ENCODE results near the gene SCARB1.

Gene SCARB1

DNA sequence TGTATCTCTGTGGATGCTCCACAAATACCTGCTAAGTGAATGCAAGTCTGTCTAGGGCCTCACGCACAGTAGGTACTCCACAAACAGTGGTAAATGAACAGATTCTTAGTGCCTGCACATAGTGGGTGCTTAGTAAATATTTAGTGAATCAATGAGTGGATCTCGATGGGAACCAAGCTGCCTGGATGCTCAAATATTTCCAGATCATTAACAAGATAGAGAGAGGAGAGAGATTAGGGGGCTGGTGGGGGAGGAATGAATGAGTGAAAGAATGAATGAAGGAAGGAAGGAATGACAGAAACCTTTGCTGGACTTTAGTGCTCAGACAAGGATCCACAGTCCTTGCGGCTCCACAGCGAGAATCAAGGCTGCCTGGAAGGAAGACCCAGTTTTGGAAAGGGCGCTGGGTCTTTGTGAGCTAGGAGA lies 118.2 kb downstream of the SCARB1 start:
- DNase-seq (ENCODE audit: low read depth) = no peak
- no peak overlapping the region for H3K4me3 ChIP-seq (ENCODE audit: control insufficient read depth, low read depth, low read length)
- TF ChIP-seq, protein P1, sequence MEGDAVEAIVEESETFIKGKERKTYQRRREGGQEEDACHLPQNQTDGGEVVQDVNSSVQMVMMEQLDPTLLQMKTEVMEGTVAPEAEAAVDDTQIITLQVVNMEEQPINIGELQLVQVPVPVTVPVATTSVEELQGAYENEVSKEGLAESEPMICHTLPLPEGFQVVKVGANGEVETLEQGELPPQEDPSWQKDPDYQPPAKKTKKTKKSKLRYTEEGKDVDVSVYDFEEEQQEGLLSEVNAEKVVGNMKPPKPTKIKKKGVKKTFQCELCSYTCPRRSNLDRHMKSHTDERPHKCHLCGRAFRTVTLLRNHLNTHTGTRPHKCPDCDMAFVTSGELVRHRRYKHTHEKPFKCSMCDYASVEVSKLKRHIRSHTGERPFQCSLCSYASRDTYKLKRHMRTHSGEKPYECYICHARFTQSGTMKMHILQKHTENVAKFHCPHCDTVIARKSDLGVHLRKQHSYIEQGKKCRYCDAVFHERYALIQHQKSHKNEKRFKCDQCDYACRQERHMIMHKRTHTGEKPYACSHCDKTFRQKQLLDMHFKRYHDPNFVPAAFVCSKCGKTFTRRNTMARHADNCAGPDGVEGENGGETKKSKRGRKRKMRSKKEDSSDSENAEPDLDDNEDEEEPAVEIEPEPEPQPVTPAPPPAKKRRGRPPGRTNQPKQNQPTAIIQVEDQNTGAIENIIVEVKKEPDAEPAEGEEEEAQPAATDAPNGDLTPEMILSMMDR (IDR thresholded peaks at IDR 0.05; ENCODE audit: control insufficient read depth, insufficient read depth, low read depth, low read length, missing control alignments) = no peak

GRCh38 chr12:124744659-124745464 lies 118.8 kb downstream of the SCARB1 start:
- no peak overlapping the region for H3K4me3 ChIP-seq (ENCODE audit: control insufficient read depth, low read depth, low read length)
- TF ChIP-seq, protein P1 (IDR thresholded peaks at IDR 0.05; ENCODE audit: control insufficient read depth, insufficient read depth, low read depth, low read length, missing control alignments) = no peak
- DNase-seq (ENCODE audit: low read depth) = no peak

DNA sequence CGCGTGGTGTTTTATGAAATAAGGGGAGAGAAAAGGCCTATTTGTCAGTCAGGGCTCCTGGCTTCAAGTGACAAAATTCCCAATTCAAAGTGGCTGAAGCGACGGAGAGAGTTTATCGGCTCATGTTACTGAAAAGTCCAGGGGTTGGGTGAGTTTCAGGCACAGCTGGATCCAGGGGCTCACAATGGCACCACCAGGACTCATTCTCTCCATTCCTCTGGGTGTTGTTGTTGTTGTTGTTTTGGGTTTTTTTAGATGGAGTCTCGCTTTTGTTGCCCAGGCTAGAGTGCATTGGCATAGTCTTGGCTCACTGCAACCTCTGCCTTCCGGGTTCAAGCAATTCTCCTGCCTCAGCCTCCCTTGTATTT lies 119.4 kb downstream of the SCARB1 start:
- TF ChIP-seq, protein P1 (IDR thresholded peaks at IDR 0.05; ENCODE audit: control insufficient read depth, insufficient read depth, low read depth, low read length, missing control alignments) = no peak
- no peak for DNase-seq (ENCODE audit: low read depth)
- no peak overlapping the region for H3K4me3 ChIP-seq (ENCODE audit: control insufficient read depth, low read depth, low read length)

DNA sequence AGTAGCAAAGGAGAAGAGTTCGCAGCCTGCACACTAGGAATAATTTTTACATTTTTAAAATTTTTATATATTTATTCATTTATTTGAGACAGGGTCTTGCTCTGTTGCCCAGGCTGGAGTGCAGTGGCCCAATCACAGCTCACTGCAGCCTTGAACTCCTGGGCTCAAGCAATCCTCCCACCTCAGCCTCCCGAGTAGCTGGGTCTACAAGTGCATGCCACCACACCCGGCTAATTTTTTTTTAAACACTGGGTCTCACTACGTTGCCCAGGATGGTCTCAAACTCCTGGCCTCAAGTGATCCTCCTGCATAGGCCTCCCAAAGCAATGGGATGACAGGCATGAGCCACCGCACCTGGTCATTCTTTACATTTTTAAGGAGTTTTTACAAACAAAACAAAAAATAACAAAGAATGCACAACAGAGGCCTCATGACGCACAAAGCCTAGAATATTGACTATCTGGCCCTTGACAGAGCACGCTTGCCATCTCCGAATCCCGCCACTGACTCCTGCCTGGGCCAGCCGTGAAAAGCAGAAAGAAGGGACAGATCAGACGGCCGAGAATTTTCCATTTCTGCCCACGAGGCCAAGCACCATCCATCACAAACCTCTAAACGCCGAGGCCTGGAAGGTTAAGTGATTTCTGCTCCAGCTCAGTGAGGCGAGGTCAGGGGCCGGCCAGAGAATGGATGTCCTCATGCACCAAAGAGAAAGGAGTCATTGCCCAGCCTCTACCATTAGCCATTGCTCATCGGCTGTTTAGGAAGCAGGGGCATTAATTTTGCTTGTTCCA lies 120.0 kb downstream of the SCARB1 start:
- no peak for DNase-seq (ENCODE audit: low read depth)
- no peak overlapping the region for H3K4me3 ChIP-seq (ENCODE audit: control insufficient read depth, low read depth, low read length)
- TF ChIP-seq, protein P1 (IDR thresholded peaks at IDR 0.05; ENCODE audit: control insufficient read depth, insufficient read depth, low read depth, low read length, missing control alignments) = no peak

- TF ChIP-seq, protein P1 (IDR thresholded peaks at IDR 0.05; ENCODE audit: control insufficient read depth, insufficient read depth, low read depth, low read length, missing control alignments) = no peak
- DNase-seq (ENCODE audit: low read depth) = no peak
- no peak overlapping the region for H3K4me3 ChIP-seq (ENCODE audit: control insufficient read depth, low read depth, low read length)
These were observed 121.0 kb downstream of the SCARB1 start for GRCh38 chr12:124742678-124743077.

- DNase-seq (ENCODE audit: low read depth) = no peak
- TF ChIP-seq, protein P1 (IDR thresholded peaks at IDR 0.05; ENCODE audit: control insufficient read depth, insufficient read depth, low read depth, low read length, missing control alignments) = no peak
- no peak overlapping the region for H3K4me3 ChIP-seq (ENCODE audit: control insufficient read depth, low read depth, low read length)
These were observed 121.6 kb downstream of the SCARB1 start for GRCh38 chr12:124742111-124742510.
